Tibial nerve (tissue), 4 donors: ENCODE data around the gene RUNX3. TPM values are rescaled to one million over a fixed set of nuclear protein-coding genes. Genes with fewer than 3 reads are reported as not detected.
"Not testable (repeated sequence)": the region's sequence is repeated elsewhere in the genome, so short reads cannot be mapped to it uniquely, and the experiment has no call there.

Experiments used
- DNase-seq, 2 donors: peaks; one replicate each; pipeline ENCODE4 v3.0.0-alpha.2; 2019; ENCODE audit warnings: low spot score in 2 of 2
- H3K27ac ChIP-seq, 4 donors: fragments of 200-600 bp; sonication (generic) in 3 of 4; one replicate each; pipeline ENCODE4 v1.5.1; 2017 to 2019; ENCODE audit warnings: mild to moderate bottlenecking in 1 of 4
- H3K27me3 ChIP-seq, 2 donors: fragments of 200-600 bp; sonication (generic) in 1 of 2; one replicate each; pipeline versions ENCODE4 v1.5.1 to v1.6.0; 2017 to 2019
- H3K36me3 ChIP-seq, 3 donors: fragments of 200-600 bp; sonication (generic); one replicate each; pipeline ENCODE4 v1.5.1; 2018 to 2019
- H3K4me1 ChIP-seq, 4 donors: fragments of 200-600 bp; sonication (generic) in 3 of 4; one replicate each; pipeline ENCODE4 v1.5.1; 2017 to 2019
- H3K4me3 ChIP-seq, 4 donors: fragments of 200-600 bp; sonication (generic) in 3 of 4; one replicate each; pipeline ENCODE4 v1.5.1; 2017 to 2019; ENCODE audit warnings: mild to moderate bottlenecking in 1 of 4, moderate library complexity in 1 of 4
- H3K9me3 ChIP-seq, 4 donors: fragments of 200-600 bp; sonication (generic) in 3 of 4; one replicate each; pipeline ENCODE4 v1.5.1; 2017 to 2019
- EP300 ChIP-seq, 2 donors: sonication (generic); formaldehyde crosslinking; IDR thresholded peaks; one replicate each; pipeline ENCODE4 v1.6.1; 2017; ENCODE audit warnings: antibody characterized with exemption in 2 of 2, mild to moderate bottlenecking in 1 of 2
- POLR2A ChIP-seq, 2 donors: fragments of 450-650 bp; IDR thresholded peaks; one replicate each; pipeline ENCODE4 v1.6.1; 2017; ENCODE audit warnings: antibody characterized with exemption in 2 of 2, mild to moderate bottlenecking in 2 of 2, moderate library complexity in 2 of 2
- WGBS, 2 donors: methylation state at CpG; one replicate each; pipeline ENCODE4 v1.1.5; 2018; 5-methylcytosine and 5-hydroxymethylcytosine counted together
- total RNA-seq, 4 donors: library from RNA; depleted of rRNA; stranded (reverse); fragments of >200 nt; gene quantifications; one replicate each; pipeline ENCODE4 v1.1.0, GENCODE V29; 2016
- TF ChIP-seq, protein P1 (sequence below), 5 experiments: fragments of 200-600 bp in 3 of 5; fragments of 450-650 bp in 2 of 5; sonication (generic) in 3 of 5; IDR thresholded peaks; one replicate each; pipeline ENCODE4 v1.5.1; 2016 to 2019; ENCODE audit warnings: antibody characterized with exemption in 5 of 5, mild to moderate bottlenecking in 3 of 5, moderate library complexity in 2 of 5

The RUNX3 gene
- 1 to 10 TPM in 3 of 4 donors, under 1 TPM in 1; 0.22 to 3.3 (median 1.2) TPM for total RNA-seq

- no peak for TF ChIP-seq POLR2A (IDR thresholded peaks at IDR 0.05)
- TF ChIP-seq EP300 (IDR thresholded peaks at IDR 0.05) = no peak
- TF ChIP-seq, protein P1, sequence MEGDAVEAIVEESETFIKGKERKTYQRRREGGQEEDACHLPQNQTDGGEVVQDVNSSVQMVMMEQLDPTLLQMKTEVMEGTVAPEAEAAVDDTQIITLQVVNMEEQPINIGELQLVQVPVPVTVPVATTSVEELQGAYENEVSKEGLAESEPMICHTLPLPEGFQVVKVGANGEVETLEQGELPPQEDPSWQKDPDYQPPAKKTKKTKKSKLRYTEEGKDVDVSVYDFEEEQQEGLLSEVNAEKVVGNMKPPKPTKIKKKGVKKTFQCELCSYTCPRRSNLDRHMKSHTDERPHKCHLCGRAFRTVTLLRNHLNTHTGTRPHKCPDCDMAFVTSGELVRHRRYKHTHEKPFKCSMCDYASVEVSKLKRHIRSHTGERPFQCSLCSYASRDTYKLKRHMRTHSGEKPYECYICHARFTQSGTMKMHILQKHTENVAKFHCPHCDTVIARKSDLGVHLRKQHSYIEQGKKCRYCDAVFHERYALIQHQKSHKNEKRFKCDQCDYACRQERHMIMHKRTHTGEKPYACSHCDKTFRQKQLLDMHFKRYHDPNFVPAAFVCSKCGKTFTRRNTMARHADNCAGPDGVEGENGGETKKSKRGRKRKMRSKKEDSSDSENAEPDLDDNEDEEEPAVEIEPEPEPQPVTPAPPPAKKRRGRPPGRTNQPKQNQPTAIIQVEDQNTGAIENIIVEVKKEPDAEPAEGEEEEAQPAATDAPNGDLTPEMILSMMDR (IDR thresholded peaks at IDR 0.05) = no peak
- Histone ChIP-seq H3K4me1 (peaks cover 0 to 48% (median 24%) of the 10 kb centered on the region in 4 donors), H3K9me3 (no peaks in the 10 kb centered on the region), H3K27ac (peak within 1 kb of the TSS in 2 of 4 donors; percentile 30 to 78), H3K36me3 (no peaks in the 10 kb centered on the region), H3K4me3 (peak within 1 kb of the TSS in 3 of 4 donors; percentile 8 to 56 (median 43)), H3K27me3 (peaks cover 10 to 94% of the 10 kb centered on the region in 2 donors)
- 14 to 17% methylated on average over 33 to 44 of the region's 88 CpGs for WGBS, 2 donors
- DNase-seq = no peak
Observed at GRCh38 chr1:24930260-24931145, at the start of gene RUNX3. Gene RUNX3 (minus strand): TSS chr1:24930276. CDS start chr1:24929868, 408 bp downstream.

DNA sequence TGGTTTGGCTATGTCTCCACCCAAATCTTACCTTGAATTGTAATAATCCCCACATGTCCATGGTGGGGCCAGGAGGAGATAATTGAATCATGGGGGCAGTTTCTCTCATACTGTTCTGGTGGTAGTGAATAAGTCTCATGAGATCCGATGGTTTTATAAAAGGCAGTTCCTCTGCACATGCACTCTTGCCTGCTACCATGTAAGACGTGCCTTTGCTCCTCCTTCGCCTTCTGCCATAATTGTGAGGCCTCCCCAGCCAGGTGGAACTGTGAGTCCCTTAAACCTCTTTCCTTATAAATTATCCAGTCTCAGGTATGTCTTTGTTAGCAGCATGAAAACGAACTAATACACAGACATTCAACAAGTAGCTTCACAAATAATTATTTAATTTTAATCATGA lies 49.2 kb upstream of the RUNX3 start:
- H3K36me3 ChIP-seq, H3K4me1 ChIP-seq: not testable (repeated sequence)
- whole genome bisulfite sequencing, 2 donors = 77 to 83% methylated on average over 4 of the region's 4 CpGs

GRCh38 chr1:24978383-24979032 lies 48.4 kb upstream of the RUNX3 start:
- Histone ChIP-seq H3K9me3 (peaks cover 0 to 40% (median 11%) of the 10 kb centered on the region in 4 donors), H3K4me1 (no peaks in the 10 kb centered on the region), H3K4me3 (no peak overlapping the region), H3K36me3 (no peaks in the 10 kb centered on the region), H3K27me3 (no peaks in the 10 kb centered on the region), H3K27ac (no peak overlapping the region)
- TF ChIP-seq, protein P1 (IDR thresholded peaks at IDR 0.05) = no peak
- TF ChIP-seq POLR2A (IDR thresholded peaks at IDR 0.05) (no peak), EP300 (IDR thresholded peaks at IDR 0.05) (no peak)
- DNase-seq = no peak
- 58 to 61% methylated on average over 9 of the region's 9 CpGs for WGBS, 2 donors

More for the DNA sequence above, 49.2 kb upstream of the RUNX3 start:
- not testable (repeated sequence) for H3K27me3 ChIP-seq, DNase-seq, H3K4me3 ChIP-seq, H3K27ac ChIP-seq
- peaks cover 0 to 36% (median 11%) of the 10 kb centered on the region in 4 donors for H3K9me3 ChIP-seq

DNA sequence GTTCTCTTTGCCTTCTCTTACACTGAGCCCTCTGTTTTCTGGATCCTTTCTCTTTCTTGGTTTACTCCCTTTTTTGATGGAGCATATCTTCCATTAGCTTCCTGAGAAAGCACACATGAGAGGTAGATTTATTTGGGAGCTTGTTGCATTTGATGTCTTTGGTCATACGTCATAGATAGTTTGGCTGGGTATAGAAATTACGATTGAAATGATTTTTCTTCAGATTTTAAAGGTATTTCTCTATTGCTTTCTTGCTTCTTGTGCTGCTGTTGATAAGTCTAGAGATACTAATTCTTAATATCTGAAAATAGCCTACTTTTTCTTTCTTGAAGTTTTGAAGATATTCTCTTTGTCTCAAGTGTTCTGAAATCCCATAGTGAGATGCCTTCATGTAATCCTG lies 45.3 kb upstream of the RUNX3 start:
- DNase-seq = no peak
- H3K4me1 ChIP-seq = peaks cover 0 to 12% (median 0%) of the 10 kb centered on the region in 4 donors
- no peaks in the 10 kb centered on the region for H3K36me3 ChIP-seq
- H3K9me3 ChIP-seq = peaks cover 0 to 40% (median 11%) of the 10 kb centered on the region in 4 donors
- 91% methylated on average over 2 of the region's 2 CpGs for WGBS, 2 donors
- H3K27ac ChIP-seq = no peak overlapping the region
- no peak overlapping the region for H3K4me3 ChIP-seq
- no peak for TF ChIP-seq EP300 (IDR thresholded peaks at IDR 0.05)
- H3K27me3 ChIP-seq = peaks cover 0 to 3% of the 10 kb centered on the region in 2 donors

- WGBS, 2 donors = 67 to 89% methylated on average over 5 of the region's 5 CpGs
- no peak for DNase-seq
Observed at GRCh38 chr1:24973315-24973714, 43.2 kb upstream of the RUNX3 start.

More at GRCh38 chr1:24973315-24973714, 43.2 kb upstream of the RUNX3 start:
- Histone ChIP-seq H3K9me3 (peaks cover 0 to 40% (median 11%) of the 10 kb centered on the region in 4 donors), H3K27ac (no peak overlapping the region), H3K36me3 (no peaks in the 10 kb centered on the region), H3K4me1 (peaks cover 0 to 12% (median 0%) of the 10 kb centered on the region in 4 donors), H3K4me3 (no peak overlapping the region), H3K27me3 (peaks cover 0 to 15% of the 10 kb centered on the region in 2 donors)
- TF ChIP-seq, protein P1 (IDR thresholded peaks at IDR 0.05) = no peak
- TF ChIP-seq EP300 (IDR thresholded peaks at IDR 0.05) = no peak
- no peak for TF ChIP-seq POLR2A (IDR thresholded peaks at IDR 0.05)
